Left renal cortex interstitium (tissue), 4 donors: Measurements from ENCODE around the gene USP6. TPM values are rescaled to one million over a fixed set of nuclear protein-coding genes. Genes with fewer than 3 reads are reported as not detected.
"Not testable (repeated sequence)": the region's sequence is repeated elsewhere in the genome, so short reads cannot be mapped to it uniquely, and the experiment has no call there.

Source experiments
- DNase-seq, 4 donors: peaks; one replicate each; pipeline ENCODE4 v3.0.0-alpha.2; 2013; ENCODE audit warnings: low read depth in 4 of 4, low spot score in 2 of 4, missing footprints in 1 of 4
- polyA plus RNA-seq, 4 donors: library from polyadenylated mRNA; unstranded; fragments of 120-200 nt; gene quantifications; one replicate each; pipeline ENCODE4 v1.2.1, GENCODE V29; 2013; ENCODE audit not compliant: insufficient read length in 4 of 4

USP6 gene
- polyA plus RNA-seq, 4 donors, result 2.2 to 20.1 (median 3.6) TPM

DNA sequence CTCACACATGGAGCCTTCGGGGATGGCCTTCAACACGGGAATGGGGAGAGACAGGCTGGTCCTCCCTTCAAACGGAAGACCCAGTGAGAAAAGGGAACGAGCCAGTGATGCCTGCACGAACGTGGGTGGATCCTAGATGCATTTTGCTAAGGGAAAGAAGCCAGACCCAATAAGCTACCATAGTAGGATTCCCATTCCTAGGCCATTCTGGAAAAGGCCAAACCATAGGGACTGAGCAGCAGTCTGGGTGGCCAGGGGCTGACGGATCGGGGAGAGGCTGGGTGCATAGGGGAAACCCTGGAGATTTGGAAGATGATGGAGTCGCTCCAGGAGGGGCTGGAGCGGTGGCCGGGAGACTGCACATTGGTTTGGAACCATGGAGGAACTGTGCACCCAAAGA lies 18.7 kb downstream of the USP6 start:
- not testable (repeated sequence) for DNase-seq

DNA sequence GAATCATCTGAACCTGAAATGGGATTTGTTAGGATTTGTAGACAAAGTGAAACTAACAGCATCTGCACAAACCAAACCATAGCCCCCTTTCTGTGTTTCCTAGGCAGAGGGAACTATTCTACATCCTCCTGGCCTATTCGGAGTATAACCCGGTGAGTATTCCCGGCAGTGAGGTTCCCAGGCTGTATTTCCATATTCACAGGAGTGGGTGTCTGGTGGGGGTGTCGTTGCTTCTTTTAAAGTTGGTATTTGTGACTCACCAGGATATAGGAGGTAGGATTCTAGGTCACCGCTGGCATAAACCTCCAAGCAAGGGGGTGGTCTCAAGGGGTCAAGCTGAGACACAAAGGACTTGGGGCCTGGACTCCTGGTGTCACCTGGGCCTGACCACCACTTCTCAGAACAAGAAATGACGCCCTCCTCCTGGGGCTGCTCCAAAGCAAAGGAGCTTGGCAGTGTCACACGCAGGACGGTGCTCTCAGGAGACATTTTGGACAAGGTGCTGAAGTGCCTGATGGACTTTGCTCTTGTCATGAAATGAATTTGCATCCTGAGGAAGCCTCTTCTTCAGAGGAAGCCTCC lies 19.4 kb downstream of the USP6 start:
- not testable (repeated sequence) for DNase-seq

DNA sequence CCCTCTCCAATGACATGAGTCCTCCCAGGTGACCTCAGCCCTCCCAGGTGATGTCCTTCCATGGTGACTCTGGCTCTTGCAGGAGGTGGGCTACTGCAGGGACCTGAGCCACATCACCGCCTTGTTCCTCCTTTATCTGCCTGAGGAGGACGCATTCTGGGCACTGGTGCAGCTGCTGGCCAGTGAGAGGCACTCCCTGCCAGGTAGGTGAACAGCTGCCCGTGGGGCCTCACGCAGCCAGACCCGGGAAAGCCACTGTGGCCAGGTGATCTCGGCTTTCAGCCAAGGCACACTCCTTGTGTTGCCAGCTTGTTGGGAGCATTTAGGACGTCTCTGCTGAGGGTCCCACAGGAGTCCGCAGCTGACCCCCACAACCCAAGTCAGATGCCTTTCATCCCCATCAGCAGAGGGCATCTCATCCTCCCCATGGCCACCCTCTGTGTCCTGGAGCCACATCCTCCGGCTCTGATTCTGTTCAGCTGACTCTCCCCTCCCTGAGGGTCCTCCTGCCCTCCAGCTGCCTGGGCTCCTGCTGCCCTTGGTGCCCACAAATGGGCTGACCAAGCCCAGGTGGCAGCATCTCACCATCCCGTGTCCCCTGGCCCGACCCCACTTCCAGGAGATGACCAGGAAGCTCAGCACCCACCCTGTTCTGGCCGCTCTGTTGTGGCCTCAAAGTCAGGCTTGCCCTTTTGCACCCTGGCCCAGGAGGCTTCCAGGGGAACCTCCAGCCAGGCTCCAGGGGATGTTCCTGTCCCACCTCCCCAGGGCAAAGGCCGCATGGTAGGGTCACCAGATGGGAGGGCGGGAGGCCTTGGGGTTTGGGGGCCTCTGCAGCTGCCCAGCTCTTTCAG lies 20.1 kb downstream of the USP6 start:
- DNase-seq, result no peak

DNA sequence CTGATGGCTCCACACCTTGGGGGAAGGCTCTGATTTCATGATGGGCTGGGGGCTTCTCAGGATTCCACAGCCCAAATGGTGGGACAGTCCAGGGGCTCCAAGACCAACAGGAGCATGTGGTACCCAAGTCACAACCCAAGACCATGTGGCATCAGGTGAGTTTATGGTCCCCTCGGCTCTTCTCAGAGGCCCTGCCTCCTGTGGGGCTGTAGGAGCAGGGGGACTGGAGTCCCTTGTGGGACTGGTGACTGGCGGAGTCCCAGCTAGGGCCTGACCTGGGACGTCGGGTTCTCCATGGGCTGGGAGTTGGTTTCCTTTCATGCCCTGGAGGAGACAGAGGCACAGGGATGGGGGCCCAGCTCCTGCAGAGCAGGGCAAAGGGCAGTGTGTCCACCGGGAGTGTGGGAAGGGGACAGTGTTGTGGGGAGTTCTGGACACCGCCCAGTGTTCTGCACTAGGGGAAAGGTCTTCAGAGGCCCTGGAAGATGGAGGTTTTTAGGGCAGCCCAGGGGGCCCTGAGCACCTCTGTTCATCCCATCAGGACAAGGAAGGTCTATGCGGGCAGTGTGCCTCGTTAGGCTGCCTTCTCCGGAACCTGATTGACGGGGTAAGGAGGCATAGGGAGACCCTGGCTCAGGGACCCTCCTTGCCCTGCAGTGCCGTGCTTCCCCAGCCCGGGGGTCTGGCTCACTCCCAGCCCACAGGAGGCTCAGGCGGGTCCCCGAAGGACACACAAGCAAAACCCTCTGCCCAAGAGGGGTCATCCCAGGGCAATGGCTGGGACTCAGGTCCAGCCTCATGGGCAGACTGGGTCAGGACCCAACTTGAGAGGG lies 21.0 kb downstream of the USP6 start:
- not testable (repeated sequence) for DNase-seq

DNA sequence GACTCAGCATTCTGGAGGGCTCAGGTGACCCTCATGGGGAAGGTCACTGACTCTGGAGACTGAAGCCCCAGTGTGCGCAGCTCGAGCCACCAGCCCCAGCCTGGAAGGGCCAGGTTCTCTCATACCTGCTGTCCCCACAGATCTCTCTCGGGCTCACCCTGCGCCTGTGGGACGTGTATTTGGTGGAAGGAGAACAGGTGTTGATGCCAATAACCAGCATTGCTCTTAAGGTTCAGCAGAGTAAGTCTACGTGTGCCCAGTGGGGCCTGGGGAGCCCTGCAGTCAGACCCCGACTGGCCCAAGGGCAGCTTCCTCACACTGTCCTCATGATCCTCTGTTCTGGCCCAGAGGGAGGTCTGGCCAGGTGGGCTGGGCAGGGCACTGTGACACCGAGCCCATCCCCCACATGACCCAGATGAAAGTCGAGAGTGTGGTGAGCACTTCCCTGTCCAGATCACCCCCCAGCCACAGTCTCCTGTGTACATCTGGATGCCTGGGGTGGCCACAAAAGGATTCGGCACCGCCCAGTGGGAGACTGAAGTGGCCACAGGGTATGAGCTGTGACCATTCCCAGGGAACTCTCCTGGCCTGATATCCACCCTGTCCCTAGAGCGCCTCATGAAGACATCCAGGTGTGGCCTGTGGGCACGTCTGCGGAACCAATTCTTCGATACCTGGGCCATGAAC lies 21.8 kb downstream of the USP6 start:
- not testable (repeated sequence) for DNase-seq

DNA sequence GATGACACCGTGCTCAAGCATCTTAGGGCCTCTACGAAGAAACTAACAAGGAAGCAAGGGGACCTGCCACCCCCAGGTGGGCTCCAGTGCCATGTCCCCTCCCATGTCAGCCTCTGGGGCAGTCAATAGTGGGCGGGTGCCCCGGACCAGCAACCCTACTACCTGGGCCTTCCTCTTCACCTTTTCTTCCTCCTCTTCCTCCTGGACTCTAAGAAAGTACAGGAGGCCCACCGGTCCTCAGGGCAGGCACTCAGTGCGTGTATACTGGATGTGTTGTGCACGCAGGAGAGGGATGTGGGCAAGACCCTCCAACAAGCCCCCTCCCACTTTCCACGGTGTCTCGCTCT lies 22.3 kb downstream of the USP6 start:
- not testable (repeated sequence) for DNase-seq

DNA sequence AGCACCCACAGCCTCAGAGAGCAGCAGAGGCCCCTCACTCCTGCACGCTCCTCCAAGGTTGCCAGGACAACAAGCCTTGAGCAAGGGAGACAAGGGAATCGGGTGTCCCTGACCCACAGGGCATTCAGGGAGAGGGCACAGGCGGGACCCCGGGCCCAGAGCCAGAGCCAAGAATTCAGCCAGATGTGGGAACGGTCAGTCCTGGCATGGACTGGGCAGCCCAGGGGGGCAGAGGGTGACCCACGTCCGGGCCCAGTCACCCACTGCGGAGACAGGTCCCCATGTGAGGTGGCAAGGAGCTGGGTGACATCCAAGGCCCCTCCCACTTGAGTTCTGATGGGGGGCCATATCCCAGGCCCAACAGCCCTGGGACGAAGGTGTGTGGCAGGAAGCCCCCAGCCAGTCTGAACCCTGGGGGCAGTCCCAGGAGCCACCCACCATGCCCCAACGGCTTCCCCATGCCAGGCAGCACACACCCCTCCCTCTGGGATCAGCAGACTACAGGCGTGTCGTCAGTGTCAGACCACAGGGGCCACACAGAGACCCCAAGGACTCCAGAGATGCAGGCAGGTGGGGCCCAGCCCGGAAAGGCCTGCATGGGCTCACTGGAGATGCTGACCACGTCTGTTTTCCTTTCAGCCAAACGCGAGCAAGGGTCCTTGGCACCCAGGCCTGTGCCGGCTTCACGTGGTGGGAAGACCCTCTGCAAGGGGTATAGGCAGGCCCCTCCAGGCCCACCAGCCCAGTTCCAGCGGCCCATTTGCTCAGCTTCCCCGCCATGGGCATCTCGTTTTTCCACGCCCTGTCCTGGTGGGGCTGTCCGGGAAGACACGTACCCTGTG lies 23.0 kb downstream of the USP6 start:
- DNase-seq, result no peak

DNA sequence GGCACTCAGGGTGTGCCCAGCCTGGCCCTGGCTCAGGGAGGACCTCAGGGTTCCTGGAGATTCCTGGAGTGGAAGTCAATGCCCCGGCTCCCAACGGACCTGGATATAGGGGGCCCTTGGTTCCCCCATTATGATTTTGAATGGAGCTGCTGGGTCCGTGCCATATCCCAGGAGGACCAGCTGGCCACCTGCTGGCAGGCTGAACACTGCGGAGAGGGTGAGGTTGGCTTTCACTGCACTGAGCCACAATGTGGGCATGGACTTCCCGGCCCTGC lies 23.6 kb downstream of the USP6 start:
- no peak for DNase-seq

DNA sequence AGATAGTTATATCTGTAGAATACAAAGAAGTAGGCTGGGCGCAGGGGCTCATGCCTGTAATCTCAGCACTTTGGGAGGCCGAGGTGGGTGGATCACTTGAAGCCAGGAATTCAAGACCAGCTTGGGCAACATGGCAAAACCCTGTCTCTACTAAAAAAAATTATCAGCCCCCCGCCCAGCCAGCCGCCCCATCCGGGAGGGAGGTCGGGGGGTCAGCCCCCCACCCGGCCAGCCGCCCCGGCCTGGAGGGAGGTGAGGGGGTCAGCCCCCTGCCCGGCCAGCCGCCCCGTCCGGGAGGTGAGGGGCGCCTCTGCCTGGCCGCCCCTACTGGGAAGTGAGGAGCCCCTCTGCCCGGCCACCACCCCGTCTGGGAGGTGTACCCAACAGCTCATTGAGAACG lies 27.0 kb downstream of the USP6 start:
- not testable (repeated sequence) for DNase-seq

DNA sequence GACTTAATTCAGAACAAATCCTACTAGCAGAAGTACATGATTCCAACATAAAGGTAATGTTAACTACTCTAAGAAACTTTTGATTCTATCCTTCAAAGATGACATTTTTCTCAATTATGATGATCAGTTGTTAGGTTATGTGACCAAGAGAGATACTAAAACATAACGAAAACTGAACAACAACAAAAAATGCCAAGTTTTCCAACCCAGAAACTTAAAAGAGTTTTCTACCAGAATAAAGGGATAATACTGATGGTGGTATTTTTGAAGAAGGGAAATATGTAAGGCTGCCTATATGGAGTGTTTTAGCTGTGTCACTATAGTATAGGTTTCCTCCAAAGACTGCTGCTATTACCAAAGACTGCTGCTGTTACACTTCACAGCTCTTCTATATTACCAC lies 30.3 kb downstream of the USP6 start:
- not testable (repeated sequence) for DNase-seq

DNA sequence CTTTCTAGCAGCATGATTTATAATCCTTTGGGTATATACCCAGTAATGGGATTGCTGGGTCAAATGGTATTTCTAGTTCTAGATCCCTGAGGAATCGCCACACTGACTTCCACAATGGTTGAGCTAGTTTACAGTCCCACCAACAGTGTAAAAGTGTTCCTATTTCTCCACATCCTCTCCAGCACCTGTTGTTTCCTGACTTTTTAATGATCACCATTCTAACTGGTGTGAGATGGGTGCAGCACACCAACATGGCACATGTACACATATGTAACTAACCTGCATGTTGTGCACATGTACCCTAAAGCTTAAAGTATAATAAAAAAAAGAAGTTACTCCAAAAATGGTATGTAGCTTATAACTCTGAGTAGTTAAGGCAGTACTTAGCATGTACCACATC lies 44.9 kb downstream of the USP6 start:
- DNase-seq, result not testable (repeated sequence)

DNA sequence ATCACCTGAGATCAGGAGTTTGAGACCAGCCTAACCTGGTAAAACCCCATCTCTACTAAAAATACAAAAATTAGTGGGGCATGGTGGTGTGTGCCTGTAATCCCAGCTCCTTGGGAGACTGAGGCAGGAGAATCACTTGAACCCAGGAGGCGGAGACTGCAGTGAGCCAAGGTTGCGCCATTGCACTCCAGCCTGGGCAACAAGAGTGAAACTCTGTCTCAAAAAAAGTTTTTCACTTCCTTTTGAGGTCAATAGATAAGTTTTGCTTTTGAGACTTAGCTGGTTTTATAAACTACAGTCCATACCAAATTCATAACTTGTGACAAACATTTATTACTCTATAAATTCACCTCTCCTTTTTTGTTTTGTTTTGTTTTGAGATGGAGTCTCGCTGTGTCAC lies 46.0 kb downstream of the USP6 start:
- DNase-seq, result not testable (repeated sequence)

DNA sequence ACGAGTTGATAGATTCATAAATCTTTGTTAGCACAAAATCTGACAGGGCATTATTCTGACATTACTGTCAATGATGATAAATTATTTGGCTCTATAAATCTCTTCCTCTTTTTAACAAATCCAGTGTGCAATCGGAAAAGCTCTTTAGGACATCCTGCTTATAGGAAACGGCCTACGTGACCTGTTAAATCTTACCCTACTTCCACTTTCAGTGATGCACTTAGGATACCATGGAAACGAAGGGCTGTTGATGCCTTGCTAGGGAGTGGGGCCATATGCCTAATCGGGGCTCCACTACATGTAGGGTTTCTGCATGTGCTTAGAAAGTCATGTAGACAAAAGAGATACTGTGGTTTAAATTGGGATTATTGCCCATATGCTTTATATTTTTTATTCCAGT lies 48.6 kb downstream of the USP6 start:
- no peak for DNase-seq

DNA sequence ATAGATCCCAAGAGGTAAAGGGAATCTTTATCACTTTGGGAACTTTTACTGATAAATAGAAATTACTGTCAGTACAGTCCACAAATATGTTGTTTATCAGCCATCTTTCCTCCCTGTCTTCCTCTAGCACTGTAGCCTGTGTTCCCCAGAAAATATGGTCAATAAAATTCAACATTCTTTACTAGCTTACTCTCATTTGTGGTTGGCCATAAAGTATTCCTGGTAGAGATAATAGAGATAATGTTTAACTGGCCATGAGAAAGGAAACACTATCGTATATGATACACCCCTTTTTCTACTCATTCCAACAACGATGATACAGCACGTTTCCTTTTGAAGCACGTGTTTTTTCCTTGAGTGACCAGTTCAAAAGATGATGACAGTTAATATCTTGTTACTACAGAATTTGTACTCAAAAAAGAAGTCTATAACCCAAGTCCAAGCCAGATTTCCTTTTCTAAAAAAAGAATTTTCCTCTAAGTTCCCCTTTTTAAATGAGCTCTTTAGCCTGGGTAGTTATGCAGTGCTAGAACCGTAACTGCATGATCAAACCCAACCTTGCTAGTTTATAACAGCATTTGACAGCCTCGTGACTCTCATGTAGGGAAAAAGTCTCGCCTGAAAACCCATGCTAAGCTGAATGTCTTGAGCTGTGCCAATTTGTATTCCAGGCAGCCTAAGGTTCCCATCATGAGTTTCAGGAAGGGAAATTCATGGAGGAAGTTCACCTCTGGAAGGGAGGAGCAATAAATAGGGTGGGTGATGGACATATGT lies 50.1 kb downstream of the USP6 start:
- DNase-seq, result not testable (repeated sequence)

DNA sequence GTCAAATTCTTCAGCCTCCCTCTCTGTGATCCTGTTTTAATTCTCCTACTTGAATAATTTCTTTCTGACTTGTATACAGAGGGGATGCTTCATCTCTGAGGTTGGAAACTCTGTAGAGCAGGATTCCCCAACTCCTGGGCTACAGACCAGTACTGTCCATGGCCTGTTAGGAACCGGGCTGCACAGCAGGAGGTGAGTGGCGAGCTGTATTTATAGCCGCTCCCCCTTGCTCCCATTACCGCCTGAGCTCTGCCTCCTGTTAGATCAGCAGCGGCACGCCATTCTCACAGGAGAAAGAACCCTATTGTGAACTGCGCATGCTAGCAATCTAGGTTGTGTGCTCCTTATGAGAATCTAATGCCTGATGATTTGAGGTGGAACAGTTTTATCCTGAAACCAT lies 59.2 kb downstream of the USP6 start:
- not testable (repeated sequence) for DNase-seq

DNA sequence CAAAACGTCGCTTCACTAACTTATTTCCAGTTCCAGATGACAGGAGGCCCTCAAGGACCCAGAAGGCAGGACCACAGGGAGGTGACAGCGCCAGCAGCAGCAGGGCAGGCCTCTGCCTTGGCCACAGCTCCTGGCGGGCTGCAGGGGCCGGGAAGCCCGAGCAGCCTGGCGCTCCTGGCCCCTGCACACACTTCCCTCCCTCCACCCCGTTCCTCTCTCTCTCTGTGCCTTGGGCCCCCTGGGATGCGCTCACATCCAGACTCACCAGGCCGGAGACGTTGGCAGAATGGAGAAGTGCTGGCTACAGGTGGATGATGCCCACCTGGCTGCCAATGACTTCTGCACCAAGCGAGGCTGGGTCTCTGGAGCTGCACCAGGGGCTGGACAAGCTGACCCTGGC lies 63.2 kb downstream of the USP6 start:
- DNase-seq, result no peak

DNA sequence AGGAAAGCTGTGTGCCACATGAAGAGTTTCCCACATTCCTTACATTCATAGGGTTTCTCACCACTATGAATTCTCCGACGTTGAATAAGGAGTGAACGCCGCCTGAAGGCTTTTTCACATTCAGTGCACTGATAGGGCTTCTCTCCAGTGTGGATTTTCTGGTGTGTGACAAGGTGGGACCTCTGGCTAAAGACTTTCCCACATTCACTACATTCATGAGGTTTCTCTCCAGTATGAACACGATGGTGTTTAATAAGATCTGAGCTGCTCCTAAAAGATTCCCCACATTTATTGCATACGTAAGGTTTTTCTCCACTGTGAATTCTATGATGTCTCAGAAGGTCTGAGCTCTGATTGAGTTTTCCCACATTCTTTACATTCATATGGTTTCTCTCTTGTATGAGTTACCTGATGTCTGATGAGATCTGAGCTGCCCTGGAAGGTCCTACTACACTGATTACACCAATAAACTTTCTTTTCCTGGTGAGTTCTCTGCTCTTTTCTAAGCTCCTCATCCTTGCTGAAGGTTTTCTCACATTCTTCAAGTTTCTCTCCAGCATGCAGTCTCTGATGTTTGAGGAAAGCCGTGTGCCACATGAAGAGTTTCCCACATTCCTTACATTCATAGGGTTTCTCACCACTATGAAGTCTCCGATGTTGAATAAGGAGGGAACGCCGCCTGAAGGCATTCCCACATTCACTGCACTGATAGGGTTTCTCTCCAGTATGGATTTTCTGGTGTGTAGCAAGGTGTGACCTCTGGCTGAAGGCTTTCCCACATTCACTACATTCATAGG lies 65.9 kb downstream of the USP6 start:
- no peak for DNase-seq

DNA sequence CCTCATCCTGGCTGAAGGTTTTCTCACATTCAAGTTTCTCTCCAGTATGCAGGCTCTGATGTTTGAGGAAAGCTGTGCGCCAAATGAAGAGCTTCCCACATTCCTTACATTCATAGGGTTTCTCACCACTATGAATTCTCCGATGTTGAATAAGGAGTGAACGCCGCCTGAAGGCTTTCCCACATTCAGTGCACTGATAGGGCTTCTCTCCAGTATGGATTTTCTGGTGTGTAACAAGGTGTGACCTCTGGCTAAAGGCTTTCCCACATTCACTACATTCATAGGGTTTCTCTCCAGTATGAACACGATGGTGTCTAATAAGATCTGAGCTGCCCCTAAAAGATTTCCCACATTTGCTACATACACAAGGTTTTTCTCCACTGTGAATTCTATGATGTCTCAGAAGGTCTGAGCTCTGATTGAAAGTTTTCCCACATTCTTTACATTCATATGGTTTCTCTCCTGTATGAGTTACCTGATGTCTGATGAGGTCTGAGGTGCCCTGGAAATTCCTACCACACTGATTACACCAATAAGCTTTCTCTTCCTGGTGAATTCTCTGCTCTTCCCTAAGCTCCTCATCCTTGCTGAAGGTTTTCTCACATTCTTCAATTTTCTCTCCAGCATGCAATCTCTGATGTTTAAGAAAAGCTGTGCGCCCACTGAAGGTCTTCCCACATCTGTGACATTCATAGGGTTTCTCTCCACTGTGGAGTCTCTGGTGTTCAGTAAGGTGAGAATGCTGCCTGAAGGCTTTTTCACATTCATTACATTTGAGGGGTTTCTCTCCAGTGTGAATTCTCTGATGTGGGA lies 67.0 kb downstream of the USP6 start:
- no peak for DNase-seq
